ENCODE results near the gene MBNL2. TPM values are rescaled to one million over a fixed set of nuclear protein-coding genes. Genes with fewer than 3 reads are reported as not detected.

The MBNL2 gene
- total RNA-seq, 3 donors from 2014 or later (not counting 1 experiment from before 2014, with no cell fraction given) = 30.9 to 38.3 (median 33.1) TPM

DNA sequence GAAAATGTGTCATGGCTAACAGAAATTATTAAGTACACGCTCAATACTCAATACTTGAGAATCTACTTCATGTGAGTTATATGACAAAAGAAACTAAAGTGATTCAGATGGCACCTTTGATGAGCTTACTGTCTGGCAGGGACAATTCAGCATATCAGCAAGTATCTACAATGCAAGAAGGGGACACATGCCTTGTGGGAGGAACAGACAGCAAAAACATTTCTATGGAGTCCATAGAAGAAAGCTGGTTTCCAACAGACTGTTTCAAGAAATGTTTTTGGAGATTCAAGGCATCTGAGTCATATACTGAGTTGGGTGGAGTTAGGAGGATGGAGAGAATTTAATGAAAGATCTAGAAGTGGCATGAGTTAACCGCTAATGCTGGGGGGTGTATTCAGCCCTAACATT, 54.7 kb downstream of the MBNL2 start:
- no peak overlapping the region for H3K27ac ChIP-seq (ENCODE audit: low read length)
- H3K4me3 ChIP-seq (ENCODE audit: low read length) = no peak overlapping the region
- Mint-ChIP-seq H3K4me3 (no peak overlapping the region), H3K36me3 (no peaks in the 10 kb centered on the region), H3K4me1 (peaks cover 44 to 45% of the 10 kb centered on the region in 2 donors), H3K27me3 (ENCODE audit: low read depth in 2 of 2) (no peaks in the 10 kb centered on the region), H3K9me3 (no peaks in the 10 kb centered on the region), H3K27ac (no peak overlapping the region)
- TF ChIP-seq, protein P1, sequence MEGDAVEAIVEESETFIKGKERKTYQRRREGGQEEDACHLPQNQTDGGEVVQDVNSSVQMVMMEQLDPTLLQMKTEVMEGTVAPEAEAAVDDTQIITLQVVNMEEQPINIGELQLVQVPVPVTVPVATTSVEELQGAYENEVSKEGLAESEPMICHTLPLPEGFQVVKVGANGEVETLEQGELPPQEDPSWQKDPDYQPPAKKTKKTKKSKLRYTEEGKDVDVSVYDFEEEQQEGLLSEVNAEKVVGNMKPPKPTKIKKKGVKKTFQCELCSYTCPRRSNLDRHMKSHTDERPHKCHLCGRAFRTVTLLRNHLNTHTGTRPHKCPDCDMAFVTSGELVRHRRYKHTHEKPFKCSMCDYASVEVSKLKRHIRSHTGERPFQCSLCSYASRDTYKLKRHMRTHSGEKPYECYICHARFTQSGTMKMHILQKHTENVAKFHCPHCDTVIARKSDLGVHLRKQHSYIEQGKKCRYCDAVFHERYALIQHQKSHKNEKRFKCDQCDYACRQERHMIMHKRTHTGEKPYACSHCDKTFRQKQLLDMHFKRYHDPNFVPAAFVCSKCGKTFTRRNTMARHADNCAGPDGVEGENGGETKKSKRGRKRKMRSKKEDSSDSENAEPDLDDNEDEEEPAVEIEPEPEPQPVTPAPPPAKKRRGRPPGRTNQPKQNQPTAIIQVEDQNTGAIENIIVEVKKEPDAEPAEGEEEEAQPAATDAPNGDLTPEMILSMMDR (IDR thresholded peaks at IDR 0.05) = no peak
- ATAC-seq = no peak
- no peaks in the 10 kb centered on the region for H3K27me3 ChIP-seq (ENCODE audit: control insufficient read depth, insufficient read depth, low read length)
- intact Hi-C loops (cut with micrococcal nuclease) = no loop called here
- no peak for DNase-seq
- peaks cover 20% of the 10 kb centered on the region for H3K36me3 ChIP-seq (ENCODE audit: control insufficient read depth, insufficient read depth, low read length)
- 88% methylated on average over 1 of the region's 2 CpGs for WGBS (ENCODE audit: insufficient coverage)
- H3K9me3 ChIP-seq (ENCODE audit: control insufficient read depth, insufficient read depth, low read length) = no peaks in the 10 kb centered on the region
- H3K4me1 ChIP-seq (ENCODE audit: control insufficient read depth, insufficient read depth, low read length) = peaks cover 3% of the 10 kb centered on the region

GRCh38 chr13:97278435-97279411, 56.6 kb downstream of the MBNL2 start:
- Mint-ChIP-seq H3K9me3 (no peaks in the 10 kb centered on the region), H3K36me3 (no peaks in the 10 kb centered on the region), H3K4me3 (no peak overlapping the region), H3K27me3 (ENCODE audit: low read depth in 2 of 2) (no peaks in the 10 kb centered on the region), H3K27ac (no peak overlapping the region), H3K4me1 (peaks cover 51 to 52% of the 10 kb centered on the region in 2 donors)
- TF ChIP-seq, protein P1 (IDR thresholded peaks at IDR 0.05) = no peak
- Histone ChIP-seq H3K27me3 (ENCODE audit: control insufficient read depth, insufficient read depth, low read length) (no peaks in the 10 kb centered on the region), H3K4me3 (ENCODE audit: low read length) (no peak overlapping the region), H3K9me3 (ENCODE audit: control insufficient read depth, insufficient read depth, low read length) (no peaks in the 10 kb centered on the region), H3K4me1 (ENCODE audit: control insufficient read depth, insufficient read depth, low read length) (peaks cover 3% of the 10 kb centered on the region), H3K27ac (ENCODE audit: low read length) (no peak overlapping the region), H3K36me3 (ENCODE audit: control insufficient read depth, insufficient read depth, low read length) (peaks cover 20% of the 10 kb centered on the region)
- intact Hi-C loops (cut with micrococcal nuclease) = no loop called here
- 83% methylated on average over 8 of the region's 9 CpGs for WGBS (ENCODE audit: insufficient coverage)
- ATAC-seq (no peak), DNase-seq (no peak)

- Mint-ChIP-seq H3K4me3 (no peak overlapping the region), H3K4me1 (peaks cover 58 to 59% of the 10 kb centered on the region in 2 donors), H3K27me3 (ENCODE audit: low read depth in 2 of 2) (no peaks in the 10 kb centered on the region), H3K27ac (peak overlapping the region in 1 of 2 donors; percentile 41), H3K9me3 (no peaks in the 10 kb centered on the region), H3K36me3 (no peaks in the 10 kb centered on the region)
- no peak overlapping the region for H3K27ac ChIP-seq (ENCODE audit: low read length)
- no peaks in the 10 kb centered on the region for H3K9me3 ChIP-seq (ENCODE audit: control insufficient read depth, insufficient read depth, low read length)
- ATAC-seq (no peak), DNase-seq (no peak)
- no peaks in the 10 kb centered on the region for H3K27me3 ChIP-seq (ENCODE audit: control insufficient read depth, insufficient read depth, low read length)
- H3K4me3 ChIP-seq (ENCODE audit: low read length) = no peak overlapping the region
- TF ChIP-seq, protein P1 (IDR thresholded peaks at IDR 0.05) = no peak
- H3K36me3 ChIP-seq (ENCODE audit: control insufficient read depth, insufficient read depth, low read length) = peaks cover 20% of the 10 kb centered on the region
- H3K4me1 ChIP-seq (ENCODE audit: control insufficient read depth, insufficient read depth, low read length) = peaks cover 3% of the 10 kb centered on the region
- intact Hi-C loops (cut with micrococcal nuclease) = no loop called here
- WGBS (ENCODE audit: insufficient coverage) = 82% methylated on average over 5 of the region's 5 CpGs
Measured at GRCh38 chr13:97279913-97280312, 57.8 kb downstream of the MBNL2 start.
